ENCODE results near the gene ADNP. TPM values are rescaled to one million over a fixed set of nuclear protein-coding genes. Genes with fewer than 3 reads are reported as not detected.

ADNP gene
- total RNA-seq, 1 experiment from 2014 or later, result 143 TPM

- H3K23me2 ChIP-seq (ENCODE audit: insufficient read length, low read depth, low read length, poor library complexity, severe bottlenecking), result peaks cover 3% of the 10 kb centered on the region
- H3K4ac ChIP-seq (ENCODE audit: low read depth, low read length), result no peak overlapping the region
- H3K4me1 Mint-ChIP-seq, result peaks cover 34 to 51% of the 10 kb centered on the region in 2 experiments
- H3K4me2 ChIP-seq (ENCODE audit: insufficient read depth, insufficient read length, low read length), result no peak overlapping the region
- H3K9me3 ChIP-seq (ENCODE audit: control insufficient read depth, low read depth, low read length), result no peaks in the 10 kb centered on the region
- no CpG with 5 or more reads among the region's 9 CpGs for WGBS (ENCODE audit: extremely low coverage, insufficient read length, low lambda C conversion rate)
- H2BK20ac ChIP-seq (ENCODE audit: low read depth, low read length, poor library complexity, severe bottlenecking), result no peak overlapping the region
- no peaks in the 10 kb centered on the region for H3K9me3 Mint-ChIP-seq
- no peaks in the 10 kb centered on the region; the same call in 1 of the 2 replicates for H3K4me1 ChIP-seq (ENCODE audit: insufficient read depth, low read length)
- no peaks in the 10 kb centered on the region for H3K79me1 ChIP-seq (ENCODE audit: insufficient read depth, low read depth, low read length, poor library complexity, severe bottlenecking)
- H3K56ac ChIP-seq (ENCODE audit: insufficient read length, low read depth, low read length), result no peak overlapping the region
- H4K20me1 ChIP-seq (ENCODE audit: control insufficient read depth, insufficient read depth, insufficient read length), result no peaks in the 10 kb centered on the region
- H2AK5ac ChIP-seq (ENCODE audit: insufficient read length, low read length), result no peak overlapping the region
- no peak overlapping the region for H3K23ac ChIP-seq (ENCODE audit: insufficient read length, low read depth, low read length)
- no peak overlapping the region for H2BK5ac ChIP-seq (ENCODE audit: insufficient read length, low read length)
- H3T11ph ChIP-seq (ENCODE audit: low read length), result no peak overlapping the region
- H2BK15ac ChIP-seq (ENCODE audit: low read depth, low read length), result no peak overlapping the region
- H3K18ac ChIP-seq (ENCODE audit: insufficient read length, low read depth, low read length), result no peak overlapping the region
- H3K14ac ChIP-seq (ENCODE audit: insufficient read depth, low read length), result no peak overlapping the region
- no peak for TF ChIP-seq CTCF (conservative IDR thresholded peaks at IDR 0.05)
- H2BK120ac ChIP-seq (ENCODE audit: low read depth, low read length, poor library complexity, severe bottlenecking), result no peak overlapping the region
- no peak overlapping the region for H4K8ac ChIP-seq (replicated peaks; ENCODE audit: insufficient read length, low read depth, low read length)
- no peaks in the 10 kb centered on the region for H3K79me2 ChIP-seq (ENCODE audit: insufficient read depth, low read length)
- H4K91ac ChIP-seq (ENCODE audit: insufficient read length, low read depth, low read length), result no peak overlapping the region
- no peak overlapping the region for H2AFZ ChIP-seq (ENCODE audit: low read length)
- no peak overlapping the region for H3K9ac ChIP-seq (ENCODE audit: extremely low read depth, insufficient read length, low read length)
- no peaks in the 10 kb centered on the region for H3K27me3 Mint-ChIP-seq (ENCODE audit: low read depth)
- H3K27ac Mint-ChIP-seq, result peak overlapping the region; percentile 85 to 95 (median 93)
- H3K27ac ChIP-seq (ENCODE audit: insufficient read length, low read depth, low read length), result no peak overlapping the region
- H4K5ac ChIP-seq (ENCODE audit: insufficient read length, low read depth, low read length), result no peak overlapping the region
- H3K27me3 ChIP-seq (ENCODE audit: insufficient read depth, low read length), result no peaks in the 10 kb centered on the region
- H2BK12ac ChIP-seq (ENCODE audit: insufficient read length, low read depth, low read length), result no peak overlapping the region
- peak; percentile 59 for DNase-seq
- H3K4me3 Mint-ChIP-seq, result peak overlapping the region in 1 of 2 experiments; percentile 17; a peak in 1 of 5 replicates
- H3K36me3 Mint-ChIP-seq (ENCODE audit: insufficient read depth in 1 of 3, low read depth in 3 of 3), result no peaks in the 10 kb centered on the region
These were observed 79.2 kb downstream of the ADNP start for GRCh38 chr20:50852085-50852484.
